GM21529 (cell line): ENCODE measurements around the gene SNRNP70.
A peak's percentile ranks its signal among the peaks of the same experiment; 100 is the strongest.
"Not testable (repeated sequence)": the region's sequence is repeated elsewhere in the genome, so short reads cannot be mapped to it uniquely, and the experiment has no call there.

Source experiments
- ATAC-seq: cut with Tn5 transposase; IDR thresholded peaks from one replicate; pipeline ENCODE4 v1.9.1; 2021; ENCODE audit not compliant: unreplicated experiment

The SNRNP70 gene

GRCh38 chr19:49064768-49065611 lies 20.3 kb upstream of the SNRNP70 start, which contains the start of gene NTF4:
Gene NTF4 (minus strand): TSS chr19:49064818. CDS start chr19:49061997, 2,821 bp downstream.
- no peak for ATAC-seq

DNA sequence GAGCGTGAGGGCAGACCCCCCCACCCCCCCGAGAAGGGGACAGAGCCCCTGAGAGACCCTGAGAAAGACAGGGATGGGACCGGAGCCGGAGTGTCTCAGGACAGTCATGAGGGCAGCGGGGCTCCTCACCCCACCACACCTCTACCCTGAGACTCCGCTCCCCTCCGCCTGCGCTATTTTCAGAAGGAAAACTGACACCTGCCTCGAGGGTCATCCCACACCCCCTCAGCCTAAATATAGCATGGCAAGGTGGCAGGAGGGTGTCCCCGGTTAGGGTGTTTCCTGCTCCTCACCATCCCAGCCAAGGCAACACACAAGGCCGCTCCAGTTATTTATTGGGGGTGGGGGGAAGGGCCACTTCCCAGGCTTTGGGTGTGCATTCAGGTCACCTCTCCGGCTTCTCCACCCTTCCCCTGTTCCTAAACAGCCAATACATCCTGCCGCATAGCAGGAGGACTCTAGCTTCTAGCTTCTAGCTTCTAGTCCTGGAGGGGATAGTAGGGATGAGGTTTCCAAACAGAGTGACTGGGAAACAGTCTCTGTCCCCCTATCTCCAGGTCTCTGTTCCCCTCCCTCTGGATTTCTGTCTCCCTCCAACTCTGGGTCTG lies 19.2 kb upstream of the SNRNP70 start:
- ATAC-seq, result no peak

GRCh38 chr19:49067554-49067953 lies 17.7 kb upstream of the SNRNP70 start:
- no peak for ATAC-seq

- no peak for ATAC-seq
Observed at GRCh38 chr19:49069026-49069425, 16.2 kb upstream of the SNRNP70 start.

DNA sequence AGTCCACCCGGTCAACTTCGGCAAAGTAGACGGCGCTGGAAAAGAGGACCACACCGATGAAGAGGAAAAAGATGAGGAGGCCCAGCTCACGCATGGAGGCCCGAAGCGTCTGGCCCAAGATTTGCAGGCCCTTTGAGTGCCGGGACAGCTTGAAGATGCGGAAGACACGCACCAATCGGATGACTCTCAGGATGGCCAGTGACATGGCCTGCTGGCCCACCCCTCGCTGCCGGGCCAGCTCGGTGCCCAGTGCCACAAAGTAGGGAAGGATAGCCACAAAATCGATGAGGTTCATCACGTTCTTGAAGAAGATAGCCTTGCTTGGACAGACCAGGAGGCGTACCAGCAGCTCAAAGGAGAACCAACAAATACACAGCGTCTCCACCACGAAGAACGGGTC lies 14.8 kb upstream of the SNRNP70 start:
- ATAC-seq, result no peak

GRCh38 chr19:49071860-49072547 lies 13.2 kb upstream of the SNRNP70 start:
- no peak for ATAC-seq

- no peak for ATAC-seq
Observed at GRCh38 chr19:49073514-49074378, 11.5 kb upstream of the SNRNP70 start.

DNA sequence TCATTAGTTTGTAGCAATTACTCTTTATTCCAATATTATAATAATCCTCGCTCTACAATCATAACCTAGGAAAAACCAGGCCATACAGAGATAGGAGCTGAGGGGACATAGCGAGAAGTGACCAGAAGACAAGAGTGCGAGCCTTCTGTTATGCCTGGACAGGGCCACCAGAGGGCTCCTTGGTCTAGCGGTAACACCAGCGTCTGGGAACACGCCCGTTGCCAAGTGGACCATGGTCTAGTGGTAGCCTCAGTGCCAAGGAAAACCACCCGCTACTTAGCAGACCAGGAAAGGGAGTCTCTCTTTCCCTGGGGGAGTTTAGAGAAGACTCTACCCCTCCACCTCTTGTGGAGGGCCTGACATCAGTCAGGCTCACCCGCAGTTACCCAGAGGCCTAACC lies 10.4 kb upstream of the SNRNP70 start:
- ATAC-seq, result not testable (repeated sequence)

- ATAC-seq, result no peak
Observed at GRCh38 chr19:49080392-49080791, 4.9 kb upstream of the SNRNP70 start.

DNA sequence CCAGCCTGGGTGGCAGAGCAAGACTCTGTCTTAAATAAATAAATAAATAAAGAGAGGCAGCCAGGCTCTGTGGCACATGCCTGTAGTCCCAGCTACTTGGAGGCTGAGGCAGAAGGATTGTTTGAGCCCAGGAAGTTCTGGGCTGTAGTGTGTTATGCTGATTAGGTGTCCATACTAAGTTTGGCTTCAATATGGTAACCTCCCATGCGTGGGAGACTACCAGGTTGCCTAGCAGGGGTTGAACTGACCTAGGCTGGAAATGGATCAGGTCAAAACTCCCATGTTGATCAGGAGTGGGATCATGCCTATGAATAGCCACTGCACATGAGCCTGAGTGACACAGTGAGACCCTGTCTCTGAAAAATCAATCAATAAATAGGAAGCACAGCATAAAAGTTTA lies 4.0 kb upstream of the SNRNP70 start:
- no peak for ATAC-seq

DNA sequence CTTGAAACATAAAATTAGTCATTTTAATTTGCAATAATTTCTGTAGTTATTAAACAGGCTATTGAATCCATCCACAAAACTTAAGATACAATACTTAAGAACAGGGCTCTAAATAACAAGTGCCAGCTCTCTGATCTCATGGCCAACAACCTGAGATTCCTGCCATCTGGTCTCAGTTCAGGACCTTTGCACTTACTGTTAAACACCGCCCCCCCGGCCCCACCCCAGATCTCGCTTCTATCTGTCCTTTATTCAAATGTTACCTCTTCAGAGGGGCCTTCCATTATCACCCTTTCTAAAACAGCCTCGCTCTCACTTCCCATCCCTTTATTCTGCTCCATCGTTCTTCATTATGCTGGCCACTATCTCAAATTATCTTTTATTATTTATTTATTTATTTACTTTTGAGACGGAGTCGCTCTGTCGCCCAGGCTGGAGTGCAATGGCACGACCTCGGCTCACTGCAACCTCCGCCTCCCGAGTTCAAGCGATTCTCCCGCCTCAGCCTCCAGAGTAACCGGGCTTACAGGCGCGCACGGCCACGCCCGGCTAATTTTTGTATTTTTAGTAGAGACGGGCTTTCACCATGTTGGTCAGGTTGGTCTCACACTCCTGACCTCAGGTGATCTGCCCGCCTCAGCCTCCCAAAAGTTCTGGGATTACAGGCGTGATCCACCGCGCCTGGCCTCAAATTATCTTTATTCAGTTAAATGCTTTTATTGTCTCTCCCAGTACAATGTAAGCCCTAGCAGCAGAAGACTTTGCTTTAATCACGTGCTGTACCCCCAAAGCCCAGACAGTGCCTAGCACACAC lies 838 bp upstream of the SNRNP70 start:
- ATAC-seq, result peak; percentile 4

DNA sequence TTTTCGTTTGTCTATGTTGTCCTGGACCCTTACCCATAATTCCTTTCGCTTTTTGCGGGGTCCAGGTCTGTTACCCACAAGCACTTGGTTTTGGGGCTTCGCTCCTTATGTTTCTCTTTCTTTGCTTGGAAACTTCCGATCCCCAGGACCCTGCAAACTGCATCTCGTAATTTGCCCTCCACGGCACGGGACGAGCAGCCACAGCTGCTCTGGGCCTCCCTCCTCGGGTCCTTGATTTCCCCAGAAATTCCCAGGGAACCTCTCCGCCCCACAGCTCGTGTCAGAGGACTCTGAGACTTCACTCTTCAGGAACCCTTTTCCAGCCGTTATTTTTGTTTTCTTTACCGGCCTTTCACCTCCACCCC lies 599 bp downstream of the SNRNP70 start:
- ATAC-seq, result no peak

DNA sequence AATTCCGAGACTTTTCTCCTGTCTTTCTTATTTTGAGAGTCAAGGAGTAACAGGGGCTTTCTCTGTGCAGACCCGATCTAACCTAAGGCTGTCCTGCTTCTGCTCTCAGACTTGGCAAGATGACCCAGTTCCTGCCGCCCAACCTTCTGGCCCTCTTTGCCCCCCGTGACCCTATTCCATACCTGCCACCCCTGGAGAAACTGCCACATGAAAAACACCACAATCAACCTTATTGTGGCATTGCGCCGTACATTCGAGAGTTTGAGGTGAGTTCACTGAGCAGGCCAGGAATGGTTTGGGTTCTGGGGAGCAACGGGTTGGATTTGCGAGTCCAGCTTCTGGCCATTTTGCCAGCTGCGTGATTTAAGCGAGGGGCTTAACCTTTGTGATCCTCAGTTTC lies 1.0 kb downstream of the SNRNP70 start:
- ATAC-seq, result no peak

GRCh38 chr19:49091391-49092038 lies 6.3 kb downstream of the SNRNP70 start:
- ATAC-seq, result no peak

DNA sequence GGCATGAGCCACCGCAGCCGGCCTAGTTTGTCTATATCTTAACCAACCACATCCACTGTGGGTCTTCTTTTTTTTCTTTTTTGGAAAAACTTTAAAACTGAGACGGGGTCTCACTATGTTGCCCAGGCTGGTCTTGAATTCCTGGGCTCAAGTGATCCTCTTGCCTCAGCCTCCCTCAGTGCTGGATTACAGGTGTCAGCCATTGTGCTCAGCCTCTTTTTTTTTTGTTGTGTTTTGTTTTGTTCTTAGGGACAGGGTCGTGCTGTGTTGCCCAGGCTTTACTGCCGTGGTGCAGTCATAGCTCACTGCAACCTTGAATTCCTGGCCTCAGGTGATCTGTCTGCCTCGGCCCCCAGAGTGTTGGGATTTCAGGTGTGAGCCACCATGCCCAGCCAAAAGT lies 7.4 kb downstream of the SNRNP70 start:
- ATAC-seq, result no peak

GRCh38 chr19:49094505-49095482 lies 9.5 kb downstream of the SNRNP70 start:
- ATAC-seq, result no peak

- no peak for ATAC-seq
Observed at GRCh38 chr19:49097453-49098288, 12.4 kb downstream of the SNRNP70 start.

GRCh38 chr19:49098795-49099194 lies 13.5 kb downstream of the SNRNP70 start:
- ATAC-seq, result no peak
